GM12878 (cell line): ENCODE results near the gene IRAK3. TPM values are rescaled to one million over a fixed set of nuclear protein-coding genes. Genes with fewer than 3 reads are reported as not detected.

Experiments used
- BHLHE40 ChIP-seq, 2 experiments: fragments of 450-650 bp in 1 of 2; IDR thresholded peaks; 2 replicates each; pipeline ENCODE4 v1.6.1; 2011 to 2017; ENCODE audit warnings: low read depth in 2 of 2, borderline replicate concordance in 1 of 2, improper control_type of control experiment in 1 of 2, low read length in 1 of 2, mild to moderate bottlenecking in 1 of 2
- KAT2A ChIP-seq: conservative IDR thresholded peaks from 2 replicates; pipeline ENCODE4 v1.6.1; 2011; ENCODE audit warnings: low read depth, low read length; ENCODE audit not compliant: control insufficient read depth
- NFYB ChIP-seq: IDR thresholded peaks from 2 replicates; pipeline ENCODE4 v1.6.1; 2011; ENCODE audit warnings: low read depth, mild to moderate bottlenecking, low read length, improper control_type of control experiment, moderate library complexity; ENCODE audit not compliant: insufficient read depth
- NR2C1 ChIP-seq: fragments of 450-650 bp; IDR thresholded peaks from 2 replicates; pipeline ENCODE4 v1.6.1; 2017; ENCODE audit warnings: antibody characterized with exemption, mild to moderate bottlenecking, moderate library complexity
- RAD51 ChIP-seq: fragments of 450-650 bp; IDR thresholded peaks from 2 replicates; pipeline ENCODE4 v1.6.1; 2016; ENCODE audit warnings: moderate library complexity, mild to moderate bottlenecking, inconsistent platforms
- RCOR1 ChIP-seq: conservative IDR thresholded peaks from 2 replicates; pipeline ENCODE4 v1.6.1; 2012; ENCODE audit warnings: low read depth, low read length, improper control_type of control experiment
- SRF ChIP-seq, 2 experiments: IDR thresholded peaks; 2 replicates each; pipeline ENCODE4 v1.6.1; 2011; ENCODE audit warnings: low read depth in 2 of 2, low read length in 2 of 2, mild to moderate bottlenecking in 1 of 2, moderate library complexity in 1 of 2
- TCF12 ChIP-seq: IDR thresholded peaks from 2 replicates; pipeline ENCODE4 v1.6.1; 2011; ENCODE audit warnings: low read depth, mild to moderate bottlenecking, low read length
- ZNF384 ChIP-seq: IDR thresholded peaks from 2 replicates; pipeline ENCODE4 v1.6.1; 2012; ENCODE audit warnings: low read depth, mild to moderate bottlenecking, low read length, improper control_type of control experiment, borderline replicate concordance
- polyA plus RNA-seq, 11 experiments: library from polyadenylated mRNA; depleted of rRNA in 4 of 11; unstranded in 6 of 11; stranded (reverse) in 5 of 11; fragments of >200 nt; fragmentation: Nextera tagmentation in 4 of 11; fragmentation: Illumina TruSeq in 1 of 11; extraction: Ambion mirVana in 4 of 11; extraction: Trizol in 1 of 11; gene quantifications; 1 replicate in 1 of 11; 2 replicates in 10 of 11; pipeline versions ENCODE4 v1.2.1 to v1.2.3, GENCODE V29; 2011 to 2016; ENCODE audit warnings: inconsistent platforms in 2 of 11, missing spikeins in 2 of 11, low read depth in 1 of 11
- total RNA-seq, 4 experiments: library from RNA; depleted of rRNA in 3 of 4; stranded (reverse); fragments of >200 nt in 3 of 4; fragmentation: Illumina TruSeq in 1 of 4; extraction: Trizol in 1 of 4; gene quantifications; 2 replicates each; pipeline versions ENCODE4 v1.2.1 to v1.2.3, GENCODE V29; 2013 to 2021
- TF ChIP-seq, protein P1 (sequence below): fragments of 450-650 bp; IDR thresholded peaks from 2 replicates; pipeline ENCODE4 v1.6.1; 2016; ENCODE audit warnings: mild to moderate bottlenecking
- TF ChIP-seq, protein P2 (sequence below): IDR thresholded peaks from 2 replicates; pipeline ENCODE4 v1.6.1; 2011; ENCODE audit warnings: borderline replicate concordance, low read depth, mild to moderate bottlenecking, moderate library complexity, low read length; ENCODE audit not compliant: insufficient read depth, poor library complexity, severe bottlenecking
- TF ChIP-seq, protein P3 (sequence below): IDR thresholded peaks from 2 replicates; pipeline ENCODE4 v1.6.1; 2012; ENCODE audit warnings: low read depth, low read length, improper control_type of control experiment
- TF ChIP-seq, protein P4 (sequence below): fragments of 450-650 bp; IDR thresholded peaks from 2 replicates; pipeline ENCODE4 v1.6.1; 2017; ENCODE audit warnings: mild to moderate bottlenecking
- TF ChIP-seq, protein P5 (sequence below): fragments of 450-650 bp; IDR thresholded peaks from 2 replicates; pipeline ENCODE4 v1.6.1; 2016; ENCODE audit warnings: mild to moderate bottlenecking, moderate library complexity, borderline replicate concordance
- TF ChIP-seq, protein P6 (sequence below): fragments of 450-650 bp; conservative IDR thresholded peaks from 2 replicates; pipeline ENCODE4 v1.6.1; 2017; ENCODE audit warnings: mild to moderate bottlenecking, moderate library complexity

IRAK3 gene
- total and polyA plus RNA-seq, 10 of the 15 experiments (the other 5 are each of a cell fraction or from before 2014, with no cell fraction given), result 1.4 to 14.1 (median 5.4) TPM

DNA sequence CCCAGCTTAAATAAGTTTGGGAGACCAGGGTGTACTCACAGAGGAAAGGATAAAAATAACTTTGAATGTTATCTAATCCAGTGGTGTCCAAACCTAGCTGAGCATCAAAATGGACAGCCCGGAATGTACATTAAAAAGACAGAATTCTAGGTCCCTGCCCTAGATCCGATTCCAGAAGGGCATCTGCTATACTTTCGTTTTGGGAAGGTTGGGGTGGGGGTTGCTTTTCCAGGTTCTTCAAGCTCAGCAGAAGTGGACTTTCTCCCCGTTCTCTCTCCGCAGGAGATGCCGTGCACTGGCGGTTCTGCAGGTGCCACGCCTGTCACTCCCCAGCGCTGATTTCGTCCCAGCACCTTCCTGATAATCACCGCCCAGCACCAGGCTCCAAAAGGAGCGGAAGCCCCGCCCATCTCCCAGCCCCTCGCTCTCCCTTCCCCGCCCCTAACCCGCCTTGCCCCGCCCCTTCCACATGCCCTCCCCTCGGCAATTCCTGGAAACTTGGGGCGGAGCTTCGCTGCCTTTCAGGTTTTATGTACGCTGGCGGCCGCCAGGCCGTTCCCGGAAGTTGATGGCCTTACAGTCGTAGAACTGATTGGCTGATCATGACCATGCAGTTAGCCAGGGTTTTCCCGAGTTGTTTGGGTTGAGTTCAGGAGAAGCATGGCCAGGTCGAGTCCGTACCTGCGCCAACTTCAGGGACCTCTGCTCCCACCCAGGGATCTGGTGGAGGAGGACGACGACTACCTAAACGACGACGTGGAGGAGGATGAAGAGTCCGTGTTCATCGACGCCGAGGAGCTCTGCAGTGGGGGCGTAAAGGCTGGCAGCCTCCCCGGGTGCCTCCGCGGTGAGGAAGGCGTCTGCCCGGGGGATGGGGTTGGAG, 113.2 kb downstream of the IRAK3 start, which contains the start of gene HELB (continued):
- TF ChIP-seq, protein P1, sequence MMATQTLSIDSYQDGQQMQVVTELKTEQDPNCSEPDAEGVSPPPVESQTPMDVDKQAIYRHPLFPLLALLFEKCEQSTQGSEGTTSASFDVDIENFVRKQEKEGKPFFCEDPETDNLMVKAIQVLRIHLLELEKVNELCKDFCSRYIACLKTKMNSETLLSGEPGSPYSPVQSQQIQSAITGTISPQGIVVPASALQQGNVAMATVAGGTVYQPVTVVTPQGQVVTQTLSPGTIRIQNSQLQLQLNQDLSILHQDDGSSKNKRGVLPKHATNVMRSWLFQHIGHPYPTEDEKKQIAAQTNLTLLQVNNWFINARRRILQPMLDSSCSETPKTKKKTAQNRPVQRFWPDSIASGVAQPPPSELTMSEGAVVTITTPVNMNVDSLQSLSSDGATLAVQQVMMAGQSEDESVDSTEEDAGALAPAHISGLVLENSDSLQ, result peak; percentile 63; the same call in 1 of the 2 replicates
- TF ChIP-seq TCF12 (0 out of 2 replicates have a peak, but pooled peaks have one; percentile 33), KAT2A (no peak), ZNF384 (no peak), NFYB (peak; percentile 49; the same call in 1 of the 2 replicates), RAD51 (no peak), SRF (IDR thresholded peaks at IDR 0.05; ENCODE audit: low read depth in 2 of 2, low read length in 2 of 2) (0 out of 4 replicates have a peak, but pooled peaks of 1 of the 2 experiments have one; percentile 25), RCOR1 (no peak), NR2C1 (no peak), BHLHE40 (IDR thresholded peaks at IDR 0.05; ENCODE audit: borderline replicate concordance in 1 of 2, low read depth in 2 of 2, low read length in 1 of 2) (peak in 1 of 2 experiments; percentile 7; a peak in 1 of 4 replicates)
- TF ChIP-seq, protein P2, sequence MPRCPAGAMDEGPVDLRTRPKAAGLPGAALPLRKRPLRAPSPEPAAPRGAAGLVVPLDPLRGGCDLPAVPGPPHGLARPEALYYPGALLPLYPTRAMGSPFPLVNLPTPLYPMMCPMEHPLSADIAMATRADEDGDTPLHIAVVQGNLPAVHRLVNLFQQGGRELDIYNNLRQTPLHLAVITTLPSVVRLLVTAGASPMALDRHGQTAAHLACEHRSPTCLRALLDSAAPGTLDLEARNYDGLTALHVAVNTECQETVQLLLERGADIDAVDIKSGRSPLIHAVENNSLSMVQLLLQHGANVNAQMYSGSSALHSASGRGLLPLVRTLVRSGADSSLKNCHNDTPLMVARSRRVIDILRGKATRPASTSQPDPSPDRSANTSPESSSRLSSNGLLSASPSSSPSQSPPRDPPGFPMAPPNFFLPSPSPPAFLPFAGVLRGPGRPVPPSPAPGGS, result no peak
- TF ChIP-seq, protein P3, sequence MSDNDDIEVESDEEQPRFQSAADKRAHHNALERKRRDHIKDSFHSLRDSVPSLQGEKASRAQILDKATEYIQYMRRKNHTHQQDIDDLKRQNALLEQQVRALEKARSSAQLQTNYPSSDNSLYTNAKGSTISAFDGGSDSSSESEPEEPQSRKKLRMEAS, result no peak
- TF ChIP-seq, protein P4, sequence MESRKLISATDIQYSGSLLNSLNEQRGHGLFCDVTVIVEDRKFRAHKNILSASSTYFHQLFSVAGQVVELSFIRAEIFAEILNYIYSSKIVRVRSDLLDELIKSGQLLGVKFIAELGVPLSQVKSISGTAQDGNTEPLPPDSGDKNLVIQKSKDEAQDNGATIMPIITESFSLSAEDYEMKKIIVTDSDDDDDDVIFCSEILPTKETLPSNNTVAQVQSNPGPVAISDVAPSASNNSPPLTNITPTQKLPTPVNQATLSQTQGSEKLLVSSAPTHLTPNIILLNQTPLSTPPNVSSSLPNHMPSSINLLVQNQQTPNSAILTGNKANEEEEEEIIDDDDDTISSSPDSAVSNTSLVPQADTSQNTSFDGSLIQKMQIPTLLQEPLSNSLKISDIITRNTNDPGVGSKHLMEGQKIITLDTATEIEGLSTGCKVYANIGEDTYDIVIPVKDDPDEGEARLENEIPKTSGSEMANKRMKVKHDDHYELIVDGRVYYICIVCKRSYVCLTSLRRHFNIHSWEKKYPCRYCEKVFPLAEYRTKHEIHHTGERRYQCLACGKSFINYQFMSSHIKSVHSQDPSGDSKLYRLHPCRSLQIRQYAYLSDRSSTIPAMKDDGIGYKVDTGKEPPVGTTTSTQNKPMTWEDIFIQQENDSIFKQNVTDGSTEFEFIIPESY, result no peak
- TF ChIP-seq, protein P5, sequence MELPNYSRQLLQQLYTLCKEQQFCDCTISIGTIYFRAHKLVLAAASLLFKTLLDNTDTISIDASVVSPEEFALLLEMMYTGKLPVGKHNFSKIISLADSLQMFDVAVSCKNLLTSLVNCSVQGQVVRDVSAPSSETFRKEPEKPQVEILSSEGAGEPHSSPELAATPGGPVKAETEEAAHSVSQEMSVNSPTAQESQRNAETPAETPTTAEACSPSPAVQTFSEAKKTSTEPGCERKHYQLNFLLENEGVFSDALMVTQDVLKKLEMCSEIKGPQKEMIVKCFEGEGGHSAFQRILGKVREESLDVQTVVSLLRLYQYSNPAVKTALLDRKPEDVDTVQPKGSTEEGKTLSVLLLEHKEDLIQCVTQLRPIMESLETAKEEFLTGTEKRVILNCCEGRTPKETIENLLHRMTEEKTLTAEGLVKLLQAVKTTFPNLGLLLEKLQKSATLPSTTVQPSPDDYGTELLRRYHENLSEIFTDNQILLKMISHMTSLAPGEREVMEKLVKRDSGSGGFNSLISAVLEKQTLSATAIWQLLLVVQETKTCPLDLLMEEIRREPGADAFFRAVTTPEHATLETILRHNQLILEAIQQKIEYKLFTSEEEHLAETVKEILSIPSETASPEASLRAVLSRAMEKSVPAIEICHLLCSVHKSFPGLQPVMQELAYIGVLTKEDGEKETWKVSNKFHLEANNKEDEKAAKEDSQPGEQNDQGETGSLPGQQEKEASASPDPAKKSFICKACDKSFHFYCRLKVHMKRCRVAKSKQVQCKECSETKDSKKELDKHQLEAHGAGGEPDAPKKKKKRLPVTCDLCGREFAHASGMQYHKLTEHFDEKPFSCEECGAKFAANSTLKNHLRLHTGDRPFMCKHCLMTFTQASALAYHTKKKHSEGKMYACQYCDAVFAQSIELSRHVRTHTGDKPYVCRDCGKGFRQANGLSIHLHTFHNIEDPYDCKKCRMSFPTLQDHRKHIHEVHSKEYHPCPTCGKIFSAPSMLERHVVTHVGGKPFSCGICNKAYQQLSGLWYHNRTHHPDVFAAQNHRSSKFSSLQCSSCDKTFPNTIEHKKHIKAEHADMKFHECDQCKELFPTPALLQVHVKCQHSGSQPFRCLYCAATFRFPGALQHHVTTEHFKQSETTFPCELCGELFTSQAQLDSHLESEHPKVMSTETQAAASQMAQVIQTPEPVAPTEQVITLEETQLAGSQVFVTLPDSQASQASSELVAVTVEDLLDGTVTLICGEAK, result peak; percentile 28; the same call in 1 of the 2 replicates
- TF ChIP-seq, protein P6, sequence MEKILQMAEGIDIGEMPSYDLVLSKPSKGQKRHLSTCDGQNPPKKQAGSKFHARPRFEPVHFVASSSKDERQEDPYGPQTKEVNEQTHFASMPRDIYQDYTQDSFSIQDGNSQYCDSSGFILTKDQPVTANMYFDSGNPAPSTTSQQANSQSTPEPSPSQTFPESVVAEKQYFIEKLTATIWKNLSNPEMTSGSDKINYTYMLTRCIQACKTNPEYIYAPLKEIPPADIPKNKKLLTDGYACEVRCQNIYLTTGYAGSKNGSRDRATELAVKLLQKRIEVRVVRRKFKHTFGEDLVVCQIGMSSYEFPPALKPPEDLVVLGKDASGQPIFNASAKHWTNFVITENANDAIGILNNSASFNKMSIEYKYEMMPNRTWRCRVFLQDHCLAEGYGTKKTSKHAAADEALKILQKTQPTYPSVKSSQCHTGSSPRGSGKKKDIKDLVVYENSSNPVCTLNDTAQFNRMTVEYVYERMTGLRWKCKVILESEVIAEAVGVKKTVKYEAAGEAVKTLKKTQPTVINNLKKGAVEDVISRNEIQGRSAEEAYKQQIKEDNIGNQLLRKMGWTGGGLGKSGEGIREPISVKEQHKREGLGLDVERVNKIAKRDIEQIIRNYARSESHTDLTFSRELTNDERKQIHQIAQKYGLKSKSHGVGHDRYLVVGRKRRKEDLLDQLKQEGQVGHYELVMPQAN, result peak; percentile 73
